CD14-positive monocyte (primary cell): ENCODE measurements around the gene METTL6. TPM values are rescaled to one million over a fixed set of nuclear protein-coding genes. Genes with fewer than 3 reads are reported as not detected.
A peak's percentile ranks its signal among the peaks of the same experiment; 100 is the strongest.

Experiments used
- DNase-seq, 3 donors: peaks; one replicate each; pipeline ENCODE4 v3.0.0-alpha.2; 2011 to 2022
- H2AFZ ChIP-seq: 2 replicates; pipeline ENCODE4 v1.6.0; 2012; ENCODE audit warnings: mild to moderate bottlenecking, low read depth, low read length, inconsistent platforms; ENCODE audit not compliant: insufficient read depth, poor library complexity, severe bottlenecking
- H3K27ac ChIP-seq, 2 donors: 1 replicate in 1 of 2; 2 replicates in 1 of 2; pipeline ENCODE4 v1.5.1; 2012 to 2013; ENCODE audit warnings: low read length in 2 of 2, control low read depth in 1 of 2, inconsistent platforms in 1 of 2, low read depth in 1 of 2, mild to moderate bottlenecking in 1 of 2
- H3K27me3 ChIP-seq, 2 donors: one replicate each; pipeline versions ENCODE4 v1.6.0 to v1.6.1; 2011 to 2013; ENCODE audit warnings: low read length in 2 of 2; ENCODE audit not compliant: control insufficient read depth in 2 of 2, insufficient read depth in 2 of 2
- H3K36me3 ChIP-seq, 2 donors: replicated peaks in 1 of 2; 1 replicate in 1 of 2; 2 replicates in 1 of 2; pipeline versions ENCODE4 v1.5.1 to v1.6.1; 2012 to 2013; ENCODE audit warnings: low read length in 2 of 2, control low read depth in 1 of 2, inconsistent platforms in 1 of 2, mild to moderate bottlenecking in 1 of 2; ENCODE audit not compliant: insufficient read depth in 2 of 2, control insufficient read depth in 1 of 2
- H3K4me1 ChIP-seq, 2 donors: 1 replicate in 1 of 2; 2 replicates in 1 of 2; pipeline versions ENCODE4 v1.5.1 to v1.6.1; 2012 to 2013; ENCODE audit warnings: low read length in 2 of 2, control low read depth in 1 of 2, inconsistent platforms in 1 of 2, mild to moderate bottlenecking in 1 of 2, moderate library complexity in 1 of 2; ENCODE audit not compliant: insufficient read depth in 2 of 2, control insufficient read depth in 1 of 2
- H3K4me2 ChIP-seq: replicated peaks from 2 replicates; pipeline ENCODE3; 2012; ENCODE audit warnings: low read length, moderate library complexity, mild to moderate bottlenecking; ENCODE audit not compliant: poor library complexity, severe bottlenecking; ENCODE audit errors: extremely low read depth
- H3K4me3 ChIP-seq, 3 experiments: fragments of 200-600 bp in 1 of 3; sonication (generic) in 1 of 3; replicated peaks in 1 of 3; 1 replicate in 2 of 3; 2 replicates in 1 of 3; pipeline ENCODE4 v1.5.1; 2011 to 2013; ENCODE audit warnings: low read length in 3 of 3, mild to moderate bottlenecking in 3 of 3, control low read depth in 2 of 3, low read depth in 2 of 3, inconsistent platforms in 1 of 3, moderate library complexity in 1 of 3
- H3K79me2 ChIP-seq: 2 replicates; pipeline ENCODE4 v1.6.0; 2012; ENCODE audit warnings: mild to moderate bottlenecking, control low read depth, inconsistent platforms, low read length, moderate library complexity; ENCODE audit not compliant: insufficient read depth
- H3K9ac ChIP-seq: 2 replicates; pipeline ENCODE4 v1.6.0; 2017; ENCODE audit warnings: low read length, mild to moderate bottlenecking; ENCODE audit not compliant: insufficient read depth, poor library complexity, severe bottlenecking
- H3K9me3 ChIP-seq, 2 donors: replicated peaks in 1 of 2; 1 replicate in 1 of 2; 2 replicates in 1 of 2; pipeline versions ENCODE4 v1.5.1 to v1.6.1; 2012 to 2013; ENCODE audit warnings: low read length in 2 of 2, control low read depth in 1 of 2; ENCODE audit not compliant: control insufficient read depth in 1 of 2, insufficient read depth in 1 of 2
- H4K20me1 ChIP-seq: 2 replicates; pipeline ENCODE4 v1.6.0; 2012; ENCODE audit warnings: mild to moderate bottlenecking, low read length, control low read depth, moderate library complexity; ENCODE audit not compliant: insufficient read depth
- H3K27ac Mint-ChIP-seq, 7 donors: one replicate each; pipeline ENCODE4 v1.8.0; 2020; ENCODE audit warnings: mild to moderate bottlenecking in 7 of 7, mixed read lengths in 7 of 7, moderate library complexity in 6 of 7, inconsistent platforms in 2 of 7
- H3K27me3 Mint-ChIP-seq, 3 donors: one replicate each; pipeline ENCODE4 v1.8.0; 2021 to 2022; ENCODE audit warnings: low read depth in 3 of 3, mild to moderate bottlenecking in 3 of 3, mixed read lengths in 3 of 3, moderate library complexity in 3 of 3, inconsistent platforms in 1 of 3
- H3K36me3 Mint-ChIP-seq, 2 donors: one replicate each; pipeline ENCODE4 v1.8.0; 2020; ENCODE audit warnings: mixed read lengths in 2 of 2, inconsistent platforms in 1 of 2, mild to moderate bottlenecking in 1 of 2
- H3K4me1 Mint-ChIP-seq: one replicate; pipeline ENCODE4 v1.8.0; 2020; ENCODE audit warnings: mild to moderate bottlenecking, mixed read lengths
- H3K4me3 Mint-ChIP-seq, 2 donors: one replicate each; pipeline ENCODE4 v1.8.0; 2020; ENCODE audit warnings: mild to moderate bottlenecking in 2 of 2, mixed read lengths in 2 of 2, moderate library complexity in 1 of 2
- H3K9me3 Mint-ChIP-seq, 7 donors: one replicate each; pipeline ENCODE4 v1.8.0; 2020 to 2022; ENCODE audit warnings: mixed read lengths in 7 of 7, mild to moderate bottlenecking in 6 of 7, moderate library complexity in 6 of 7, inconsistent platforms in 2 of 7
- CTCF ChIP-seq: fragments of 200-600 bp; IDR thresholded peaks from one replicate; pipeline ENCODE4 v1.8.0; 2022; ENCODE audit warnings: antibody characterized with exemption, mild to moderate bottlenecking
- WGBS: methylation state at CpG from one replicate; pipeline ENCODE4 v1.1.5; 2013; ENCODE audit warnings: missing lambda C conversion rate; ENCODE audit not compliant: insufficient coverage; 5-methylcytosine and 5-hydroxymethylcytosine counted together
- intact Hi-C, 2 donors: fragments of 100-400 bp; cut with micrococcal nuclease; formaldehyde crosslinking; loops; one replicate each; pipeline versions ENCODE4 v1.15.0 to v1.15.1; 2023
- polyA plus RNA-seq, 3 donors: library from polyadenylated mRNA; depleted of rRNA in 1 of 3; unstranded in 2 of 3; stranded (reverse) in 1 of 3; fragments of 300-500 nt in 2 of 3; fragments of >200 nt in 1 of 3; fragmentation: Illumina TruSeq in 2 of 3; gene quantifications; 1 replicate in 2 of 3; 2 replicates in 1 of 3; pipeline ENCODE4 v1.2.3, GENCODE V29; 2012 to 2021

METTL6 gene
- polyA plus RNA-seq, 3 donors, result 4.4 to 15.1 (median 9.1) TPM

- no peak overlapping the region for H2AFZ ChIP-seq
- peaks cover 44 to 50% of the 10 kb centered on the region in 2 donors for H3K4me1 ChIP-seq
- H3K9me3 Mint-ChIP-seq, result peaks cover 0 to 6% (median 0%) of the 10 kb centered on the region in 7 donors
- H3K4me1 Mint-ChIP-seq, result peaks cover 59% of the 10 kb centered on the region
- no peaks in the 10 kb centered on the region for H3K27me3 ChIP-seq
- peak overlapping the region in 1 of 3 experiments; percentile 32 for H3K4me3 ChIP-seq
- peak overlapping the region in 1 of 2 donors; percentile 57 for H3K4me3 Mint-ChIP-seq
- H4K20me1 ChIP-seq, result peaks cover 8% of the 10 kb centered on the region
- H3K4me2 ChIP-seq, result peak overlapping the region; percentile 9
- no peaks in the 10 kb centered on the region for H3K9me3 ChIP-seq
- H3K79me2 ChIP-seq, result peaks cover 43% of the 10 kb centered on the region
- DNase-seq, result peak; percentile 89 to 95 (median 91)
- intact Hi-C loops, result no loop called here
- H3K9ac ChIP-seq, result peak overlapping the region; percentile 49
- H3K27ac Mint-ChIP-seq, result peak overlapping the region; percentile 96 to 99 (median 98)
- H3K36me3 Mint-ChIP-seq, result peaks cover 94 to 98% of the 10 kb centered on the region in 2 donors
- WGBS, result 0% methylated on average over 2 of the region's 4 CpGs
- peaks cover 0 to 1% (median 1%) of the 10 kb centered on the region in 3 donors for H3K27me3 Mint-ChIP-seq
- H3K27ac ChIP-seq, result peak overlapping the region; percentile 87 to 92
- no peak for TF ChIP-seq CTCF
- H3K36me3 ChIP-seq, result peaks cover 59 to 82% of the 10 kb centered on the region in 2 donors
These were observed 11.6 kb upstream of the METTL6 start for GRCh38 chr3:15438983-15439382.

- H3K36me3 ChIP-seq, result peaks cover 80 to 82% of the 10 kb centered on the region in 2 donors
- no peak overlapping the region for H2AFZ ChIP-seq
- H3K4me2 ChIP-seq, result no peak overlapping the region
- Mint-ChIP-seq H3K4me3 (no peak overlapping the region), H3K27me3 (peaks cover 0 to 1% (median 0%) of the 10 kb centered on the region in 3 donors), H3K27ac (peak overlapping the region in 6 of 7 donors; percentile 55 to 96 (median 74)), H3K9me3 (peaks cover 0 to 2% (median 0%) of the 10 kb centered on the region in 7 donors), H3K36me3 (peaks cover 85 to 94% of the 10 kb centered on the region in 2 donors), H3K4me1 (peaks cover 45% of the 10 kb centered on the region)
- no peaks in the 10 kb centered on the region for H3K27me3 ChIP-seq
- H3K27ac ChIP-seq, result no peak overlapping the region
- WGBS, result no CpG with 5 or more reads among the region's 6 CpGs
- H3K4me1 ChIP-seq, result peaks cover 36 to 39% of the 10 kb centered on the region in 2 donors
- no peak for DNase-seq
- intact Hi-C loops, result no loop called here
- no peak for TF ChIP-seq CTCF
- no peak overlapping the region for H3K9ac ChIP-seq
- H3K79me2 ChIP-seq, result peaks cover 56% of the 10 kb centered on the region
- no peak overlapping the region for H3K4me3 ChIP-seq
- peaks cover 25% of the 10 kb centered on the region for H4K20me1 ChIP-seq
- H3K9me3 ChIP-seq, result no peaks in the 10 kb centered on the region
These were observed 8.9 kb upstream of the METTL6 start for GRCh38 chr3:15436246-15436645.
